ENCODE results near the gene SLC6A18. TPM values are rescaled to one million over a fixed set of nuclear protein-coding genes. Genes with fewer than 3 reads are reported as not detected.
"Not testable (repeated sequence)": the region's sequence is repeated elsewhere in the genome, so short reads cannot be mapped to it uniquely, and the experiment has no call there.

Gene SLC6A18
- total and polyA plus RNA-seq, 2 experiments from 2014 or later, result not detected

DNA sequence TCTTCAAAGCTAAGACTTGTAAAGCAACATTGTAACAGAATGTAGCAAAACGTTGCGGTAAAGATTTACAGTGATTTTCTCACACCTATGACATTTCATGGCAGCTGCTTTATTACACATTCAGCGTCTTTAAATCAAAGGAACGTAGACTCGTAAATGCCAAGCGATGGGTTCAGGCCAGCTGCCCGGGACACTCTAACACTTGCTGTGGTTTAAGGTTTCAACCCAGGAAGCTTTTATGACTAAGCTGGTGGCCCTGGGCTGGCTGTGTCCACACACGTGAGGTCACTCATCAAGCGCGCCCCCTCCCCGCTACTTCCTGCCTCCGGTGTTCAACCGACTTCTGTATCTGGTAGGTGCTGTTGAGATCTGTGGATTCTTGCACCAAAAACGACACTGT lies 2.5 kb downstream of the SLC6A18 start:
- DNase-seq (ENCODE audit: low read depth in 1 of 2, low spot score in 1 of 2), result no peak
- H3K9me3 ChIP-seq (ENCODE audit: low read depth), result no peaks in the 10 kb centered on the region
- TF ChIP-seq, protein P1, sequence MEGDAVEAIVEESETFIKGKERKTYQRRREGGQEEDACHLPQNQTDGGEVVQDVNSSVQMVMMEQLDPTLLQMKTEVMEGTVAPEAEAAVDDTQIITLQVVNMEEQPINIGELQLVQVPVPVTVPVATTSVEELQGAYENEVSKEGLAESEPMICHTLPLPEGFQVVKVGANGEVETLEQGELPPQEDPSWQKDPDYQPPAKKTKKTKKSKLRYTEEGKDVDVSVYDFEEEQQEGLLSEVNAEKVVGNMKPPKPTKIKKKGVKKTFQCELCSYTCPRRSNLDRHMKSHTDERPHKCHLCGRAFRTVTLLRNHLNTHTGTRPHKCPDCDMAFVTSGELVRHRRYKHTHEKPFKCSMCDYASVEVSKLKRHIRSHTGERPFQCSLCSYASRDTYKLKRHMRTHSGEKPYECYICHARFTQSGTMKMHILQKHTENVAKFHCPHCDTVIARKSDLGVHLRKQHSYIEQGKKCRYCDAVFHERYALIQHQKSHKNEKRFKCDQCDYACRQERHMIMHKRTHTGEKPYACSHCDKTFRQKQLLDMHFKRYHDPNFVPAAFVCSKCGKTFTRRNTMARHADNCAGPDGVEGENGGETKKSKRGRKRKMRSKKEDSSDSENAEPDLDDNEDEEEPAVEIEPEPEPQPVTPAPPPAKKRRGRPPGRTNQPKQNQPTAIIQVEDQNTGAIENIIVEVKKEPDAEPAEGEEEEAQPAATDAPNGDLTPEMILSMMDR (IDR thresholded peaks at IDR 0.05; ENCODE audit: low read depth, low read length), result no peak
- no peaks in the 10 kb centered on the region for H3K4me1 ChIP-seq (ENCODE audit: low read depth)
- H3K4me3 ChIP-seq, result no peak overlapping the region
- H3K27ac ChIP-seq, result no peak overlapping the region
- H3K27me3 ChIP-seq, result no peaks in the 10 kb centered on the region
- H3K36me3 ChIP-seq, result no peaks in the 10 kb centered on the region

DNA sequence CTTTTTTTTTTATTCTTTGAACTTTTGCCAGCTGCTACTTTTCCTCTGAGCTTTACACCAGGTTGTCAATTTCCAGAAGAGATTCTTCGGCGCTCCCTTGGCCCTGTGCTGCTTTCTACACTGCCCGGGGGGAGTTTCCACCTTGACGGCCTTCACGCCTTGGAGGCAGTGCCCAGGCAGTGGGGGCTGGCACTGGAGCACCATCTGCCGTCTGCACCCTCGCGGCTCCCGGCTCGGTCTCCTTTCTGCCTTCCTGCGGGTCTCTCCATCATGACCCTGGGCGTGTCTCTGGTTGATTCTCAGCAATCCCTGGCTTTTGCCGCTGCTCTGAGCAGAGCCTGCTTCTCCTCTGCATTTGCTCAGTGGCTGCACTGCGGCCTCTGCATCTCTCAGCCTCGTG lies 2.9 kb downstream of the SLC6A18 start:
- no peak overlapping the region for H3K27ac ChIP-seq
- no peaks in the 10 kb centered on the region for H3K9me3 ChIP-seq (ENCODE audit: low read depth)
- no peak for DNase-seq (ENCODE audit: low read depth in 1 of 2, low spot score in 1 of 2)
- no peaks in the 10 kb centered on the region for H3K4me1 ChIP-seq (ENCODE audit: low read depth)
- TF ChIP-seq, protein P1 (IDR thresholded peaks at IDR 0.05; ENCODE audit: low read depth, low read length), result no peak
- H3K36me3 ChIP-seq, result no peaks in the 10 kb centered on the region
- no peak overlapping the region for H3K4me3 ChIP-seq
- no peaks in the 10 kb centered on the region for H3K27me3 ChIP-seq

DNA sequence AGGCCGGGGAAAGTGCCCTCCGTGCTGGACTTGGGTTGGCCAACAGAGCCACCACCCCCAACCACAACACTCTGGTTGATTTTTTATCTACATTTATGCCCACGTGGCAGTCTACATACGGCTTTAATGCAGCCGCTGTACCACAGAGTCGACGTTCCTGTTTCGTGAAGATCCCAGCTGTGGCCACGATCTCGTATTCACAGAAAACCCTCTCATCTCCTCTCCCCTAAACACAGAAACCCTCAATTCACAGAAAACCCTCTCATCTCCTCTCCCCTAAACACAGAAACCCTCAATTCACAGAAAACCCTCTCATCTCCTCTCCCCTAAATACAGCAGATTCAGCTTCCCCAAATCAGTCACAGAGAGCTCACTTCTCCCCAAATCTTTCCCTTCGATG lies 3.8 kb downstream of the SLC6A18 start:
- not testable (repeated sequence) for H3K27ac ChIP-seq; H3K27me3 ChIP-seq; H3K4me1 ChIP-seq (ENCODE audit: low read depth); H3K36me3 ChIP-seq; DNase-seq (ENCODE audit: low read depth in 1 of 2, low spot score in 1 of 2); H3K9me3 ChIP-seq (ENCODE audit: low read depth); H3K4me3 ChIP-seq

- Histone ChIP-seq H3K4me3 (no peak overlapping the region), H3K9me3 (ENCODE audit: low read depth) (no peaks in the 10 kb centered on the region), H3K27me3 (no peaks in the 10 kb centered on the region), H3K27ac (no peak overlapping the region), H3K4me1 (ENCODE audit: low read depth) (no peaks in the 10 kb centered on the region), H3K36me3 (no peaks in the 10 kb centered on the region)
- TF ChIP-seq, protein P1 (IDR thresholded peaks at IDR 0.05; ENCODE audit: low read depth, low read length), result no peak
- DNase-seq (ENCODE audit: low read depth in 1 of 2, low spot score in 1 of 2), result no peak
Measured at GRCh38 chr5:1229822-1230221, 4.6 kb downstream of the SLC6A18 start.

GRCh38 chr5:1230551-1230950 lies 5.4 kb downstream of the SLC6A18 start:
- TF ChIP-seq, protein P1 (IDR thresholded peaks at IDR 0.05; ENCODE audit: low read depth, low read length), result no peak

GRCh38 chr5:1231354-1231905 lies 6.2 kb downstream of the SLC6A18 start:
- no peak for DNase-seq (ENCODE audit: low read depth in 1 of 2, low spot score in 1 of 2)
- no peak overlapping the region for H3K4me3 ChIP-seq
- no peaks in the 10 kb centered on the region for H3K36me3 ChIP-seq
- H3K9me3 ChIP-seq (ENCODE audit: low read depth), result no peaks in the 10 kb centered on the region
- no peaks in the 10 kb centered on the region for H3K27me3 ChIP-seq
- H3K4me1 ChIP-seq (ENCODE audit: low read depth), result no peaks in the 10 kb centered on the region
- TF ChIP-seq, protein P1 (IDR thresholded peaks at IDR 0.05; ENCODE audit: low read depth, low read length), result no peak
- no peak overlapping the region for H3K27ac ChIP-seq

More at GRCh38 chr5:1230551-1230950, 5.4 kb downstream of the SLC6A18 start:
- H3K4me1 ChIP-seq (ENCODE audit: low read depth), result no peaks in the 10 kb centered on the region
- H3K4me3 ChIP-seq, result no peak overlapping the region
- no peaks in the 10 kb centered on the region for H3K27me3 ChIP-seq
- H3K27ac ChIP-seq, result no peak overlapping the region
- no peak for DNase-seq (ENCODE audit: low read depth in 1 of 2, low spot score in 1 of 2)
- H3K9me3 ChIP-seq (ENCODE audit: low read depth), result no peaks in the 10 kb centered on the region
- no peaks in the 10 kb centered on the region for H3K36me3 ChIP-seq
